Keratinocyte (primary cell): ENCODE measurements around the gene ETNK1. TPM values are rescaled to one million over a fixed set of nuclear protein-coding genes. Genes with fewer than 3 reads are reported as not detected.

ENCODE experiments used
- DNase-seq: peaks from one replicate; pipeline ENCODE4 v3.0.0-alpha.2; 2011; ENCODE audit warnings: low read depth, missing footprints, low spot score
- FAIRE-seq: peaks from 2 replicates; lab custom pipeline; 2011; peaks lifted over from hg19 to GRCh38; lab: Jason Lieb, UNC
- H2AFZ ChIP-seq: 2 replicates; pipeline ENCODE4 v1.6.0; 2012; ENCODE audit warnings: low read length, control low read depth, inconsistent platforms; ENCODE audit not compliant: control insufficient read depth
- H3K27ac ChIP-seq: 2 replicates; pipeline ENCODE4 v1.5.1; 2011; ENCODE audit warnings: low read length; ENCODE audit not compliant: control insufficient read depth, insufficient read depth
- H3K27me3 ChIP-seq: 3 replicates; pipeline ENCODE4 v1.6.0; 2011; ENCODE audit warnings: low read length; ENCODE audit not compliant: control insufficient read depth, insufficient read depth; ENCODE audit errors: extremely low read depth
- H3K36me3 ChIP-seq, 2 experiments: 2 replicates in 1 of 2; 3 replicates in 1 of 2; pipeline ENCODE4 v1.5.1; 2011; ENCODE audit warnings: low read length in 2 of 2, mild to moderate bottlenecking in 1 of 2; ENCODE audit not compliant: control insufficient read depth in 2 of 2, insufficient read depth in 2 of 2; ENCODE audit errors: extremely low read depth in 1 of 2
- H3K4me1 ChIP-seq: 3 replicates; pipeline ENCODE4 v1.5.1; 2011; ENCODE audit warnings: low read length; ENCODE audit not compliant: control insufficient read depth, insufficient read depth; ENCODE audit errors: extremely low read depth
- H3K4me2 ChIP-seq: 3 replicates; pipeline ENCODE4 v1.6.0; 2011; ENCODE audit warnings: low read depth, low read length; ENCODE audit not compliant: control insufficient read depth, insufficient read depth; ENCODE audit errors: extremely low read depth
- H3K4me3 ChIP-seq, 3 experiments: fragments of 200-600 bp in 1 of 3; sonication (generic) in 1 of 3; 2 replicates in 2 of 3; 3 replicates in 1 of 3; pipeline ENCODE4 v1.5.1; 2011 to 2016; ENCODE audit warnings: low read length in 3 of 3, mild to moderate bottlenecking in 3 of 3, control low read depth in 2 of 3, inconsistent platforms in 1 of 3, low read depth in 1 of 3, mixed read lengths in 1 of 3, mixed run types in 1 of 3, moderate library complexity in 1 of 3; ENCODE audit not compliant: control insufficient read depth in 2 of 3, insufficient read depth in 2 of 3; ENCODE audit errors: extremely low read depth in 1 of 3
- H3K79me2 ChIP-seq: 2 replicates; pipeline ENCODE4 v1.6.0; 2012; ENCODE audit warnings: low read length; ENCODE audit not compliant: control insufficient read depth, insufficient read depth
- H3K9ac ChIP-seq: 3 replicates; pipeline ENCODE4 v1.6.0; 2011; ENCODE audit warnings: low read length; ENCODE audit not compliant: control insufficient read depth, insufficient read depth; ENCODE audit errors: extremely low read depth
- H3K9me1 ChIP-seq: 3 replicates; pipeline ENCODE4 v1.6.0; 2011; ENCODE audit warnings: low read length; ENCODE audit not compliant: control insufficient read depth, insufficient read depth; ENCODE audit errors: extremely low read depth
- H3K9me3 ChIP-seq: 2 replicates; pipeline ENCODE4 v1.5.1; 2012; ENCODE audit warnings: low read depth, low read length; ENCODE audit not compliant: control insufficient read depth
- H4K20me1 ChIP-seq: 3 replicates; pipeline ENCODE4 v1.6.0; 2011; ENCODE audit warnings: low read length; ENCODE audit not compliant: control insufficient read depth, insufficient read depth; ENCODE audit errors: extremely low read depth
- EZH2 ChIP-seq: IDR thresholded peaks from one replicate; pipeline ENCODE4 v1.6.1; 2012; ENCODE audit warnings: inconsistent platforms, mild to moderate bottlenecking, low read length, moderate library complexity
- dilution Hi-C: fragments of 300-500 bp; cut with MboI; formaldehyde crosslinking; loops from one replicate; pipeline ENCODE4 v1.7.0; 2020; ENCODE audit warnings: low sequenced_read_pairs; ENCODE audit not compliant: extremely low pct_ligation_motif_present
- polyA plus RNA-seq, 5 experiments: library from polyadenylated mRNA; depleted of rRNA in 3 of 5; stranded (reverse) in 3 of 5; stranded (forward) in 1 of 5; unstranded in 1 of 5; fragments of >200 nt; gene quantifications; 1 replicate in 1 of 5; 2 replicates in 3 of 5; 3 replicates in 1 of 5; pipeline versions ENCODE4 v1.2.1 to v1.2.3, GENCODE V29; 2011 to 2012; ENCODE audit warnings: missing spikeins in 2 of 5, low read depth in 1 of 5, low replicate concordance in 1 of 5
- TF ChIP-seq, protein P1 (sequence below), 3 experiments: IDR thresholded peaks in 1 of 3; conservative IDR thresholded peaks in 1 of 3; optimal IDR thresholded peaks in 1 of 3; 2 replicates in 2 of 3; 3 replicates in 1 of 3; pipeline versions ENCODE3 to v1.5.1; 2011; ENCODE audit warnings: low read length in 3 of 3, mild to moderate bottlenecking in 3 of 3, moderate library complexity in 2 of 3, control low read depth in 1 of 3, inconsistent platforms in 1 of 3; ENCODE audit not compliant: insufficient read depth in 2 of 3; ENCODE audit errors: extremely low read depth in 1 of 3

Gene ETNK1
- polyA plus RNA-seq, 1 donor (not counting 4 experiments of a cell fraction or from before 2014, with no cell fraction given): 20.3 TPM

- no peak for DNase-seq
- H3K79me2 ChIP-seq: no peaks in the 10 kb centered on the region
- H3K27ac ChIP-seq: no peak overlapping the region
- H2AFZ ChIP-seq: no peak overlapping the region
- FAIRE-seq: no peak
- H3K4me1 ChIP-seq: no peaks in the 10 kb centered on the region
- H3K4me3 ChIP-seq: no peak overlapping the region
- no peak overlapping the region for H3K9ac ChIP-seq
- H3K27me3 ChIP-seq: no peaks in the 10 kb centered on the region
- TF ChIP-seq, protein P1, sequence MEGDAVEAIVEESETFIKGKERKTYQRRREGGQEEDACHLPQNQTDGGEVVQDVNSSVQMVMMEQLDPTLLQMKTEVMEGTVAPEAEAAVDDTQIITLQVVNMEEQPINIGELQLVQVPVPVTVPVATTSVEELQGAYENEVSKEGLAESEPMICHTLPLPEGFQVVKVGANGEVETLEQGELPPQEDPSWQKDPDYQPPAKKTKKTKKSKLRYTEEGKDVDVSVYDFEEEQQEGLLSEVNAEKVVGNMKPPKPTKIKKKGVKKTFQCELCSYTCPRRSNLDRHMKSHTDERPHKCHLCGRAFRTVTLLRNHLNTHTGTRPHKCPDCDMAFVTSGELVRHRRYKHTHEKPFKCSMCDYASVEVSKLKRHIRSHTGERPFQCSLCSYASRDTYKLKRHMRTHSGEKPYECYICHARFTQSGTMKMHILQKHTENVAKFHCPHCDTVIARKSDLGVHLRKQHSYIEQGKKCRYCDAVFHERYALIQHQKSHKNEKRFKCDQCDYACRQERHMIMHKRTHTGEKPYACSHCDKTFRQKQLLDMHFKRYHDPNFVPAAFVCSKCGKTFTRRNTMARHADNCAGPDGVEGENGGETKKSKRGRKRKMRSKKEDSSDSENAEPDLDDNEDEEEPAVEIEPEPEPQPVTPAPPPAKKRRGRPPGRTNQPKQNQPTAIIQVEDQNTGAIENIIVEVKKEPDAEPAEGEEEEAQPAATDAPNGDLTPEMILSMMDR (optimal IDR thresholded peaks at IDR 0.05 in 1 of 3, IDR thresholded peaks at IDR 0.05 in 1 of 3, conservative IDR thresholded peaks at IDR 0.05 in 1 of 3; ENCODE audit: extremely low read depth in 1 of 3, insufficient read depth in 2 of 3, low read length in 3 of 3): no peak
- H3K9me3 ChIP-seq: no peaks in the 10 kb centered on the region
- H3K36me3 ChIP-seq: no peaks in the 10 kb centered on the region
- dilution Hi-C loops: no loop called here
- H4K20me1 ChIP-seq: no peaks in the 10 kb centered on the region
- no peak overlapping the region for H3K4me2 ChIP-seq
- no peaks in the 10 kb centered on the region for H3K9me1 ChIP-seq
Measured at GRCh38 chr12:22712083-22712482, 87.1 kb downstream of the ETNK1 start.

DNA sequence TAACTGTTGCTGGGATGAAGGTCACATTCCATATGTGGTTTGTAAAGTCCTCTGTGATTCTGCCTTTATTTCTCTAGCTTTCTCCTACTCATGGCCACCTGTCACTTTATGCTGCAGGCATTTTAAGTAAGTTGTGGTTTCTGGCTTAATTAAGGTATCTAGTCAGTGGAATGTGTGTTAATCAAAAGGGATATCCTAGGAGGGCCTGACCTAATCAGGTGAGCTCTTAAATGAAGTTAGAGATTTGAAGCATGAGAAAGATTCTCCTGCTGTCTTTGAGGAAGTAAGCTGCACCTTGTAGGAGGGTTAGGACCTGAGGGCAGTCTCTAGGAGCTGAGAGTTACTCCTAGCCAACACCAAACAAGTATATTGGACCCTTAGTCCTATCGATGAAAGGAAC is 90.3 kb downstream of the ETNK1 start:
- H3K27ac ChIP-seq: no peak overlapping the region
- H3K9me1 ChIP-seq: no peaks in the 10 kb centered on the region
- dilution Hi-C loops: no loop called here
- no peaks in the 10 kb centered on the region for H3K79me2 ChIP-seq
- H2AFZ ChIP-seq: no peak overlapping the region
- TF ChIP-seq, protein P1 (optimal IDR thresholded peaks at IDR 0.05 in 1 of 3, IDR thresholded peaks at IDR 0.05 in 1 of 3, conservative IDR thresholded peaks at IDR 0.05 in 1 of 3; ENCODE audit: extremely low read depth in 1 of 3, insufficient read depth in 2 of 3, low read length in 3 of 3): no peak
- TF ChIP-seq EZH2: no peak
- H3K27me3 ChIP-seq: no peaks in the 10 kb centered on the region
- no peak overlapping the region for H3K9ac ChIP-seq
- no peaks in the 10 kb centered on the region for H3K9me3 ChIP-seq
- no peak overlapping the region for H3K4me2 ChIP-seq
- no peak overlapping the region for H3K4me3 ChIP-seq
- H3K4me1 ChIP-seq: no peaks in the 10 kb centered on the region
- no peaks in the 10 kb centered on the region for H3K36me3 ChIP-seq
- DNase-seq (no peak), FAIRE-seq (no peak)
- H4K20me1 ChIP-seq: no peaks in the 10 kb centered on the region
